Neural progenitor cell (in vitro differentiated cells): Measurements from ENCODE around the gene NDUFB2.

ENCODE experiments used
- EZH2 ChIP-seq: fragments of 200-600 bp; sonication (generic); IDR thresholded peaks from 2 replicates; pipeline ENCODE4 v1.6.1; 2017; ENCODE audit warnings: antibody characterized with exemption, mild to moderate bottlenecking, moderate library complexity
- EZH2phosphoT487 ChIP-seq: fragments of 200-600 bp; sonication (generic); IDR thresholded peaks from 2 replicates; pipeline ENCODE4 v1.6.1; 2017; ENCODE audit warnings: antibody characterized with exemption
- TF ChIP-seq, protein P1 (sequence below): fragments of 200-600 bp; sonication (generic); IDR thresholded peaks from 2 replicates; pipeline ENCODE4 v1.5.1; 2017; ENCODE audit warnings: antibody characterized with exemption, mild to moderate bottlenecking

DNA sequence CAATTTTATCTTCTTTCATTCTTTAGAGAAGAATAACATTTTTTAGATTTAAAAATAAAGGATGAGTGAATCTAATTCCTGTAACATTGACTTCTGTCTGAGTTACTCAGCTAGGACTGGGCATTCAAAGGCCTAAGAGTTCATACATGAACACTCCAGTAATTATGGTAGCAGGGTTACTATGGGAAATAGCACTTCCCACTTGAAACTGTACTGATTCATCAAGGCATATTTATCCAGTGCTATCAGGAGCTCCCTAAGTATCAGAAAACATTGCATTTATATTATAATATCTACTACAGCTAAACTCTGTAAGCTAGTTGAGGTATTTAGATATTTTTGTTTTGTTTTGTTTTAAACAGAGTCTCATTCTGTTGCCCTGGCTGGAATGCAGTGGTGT, 41.8 kb downstream of the NDUFB2 start:
- TF ChIP-seq EZH2 (no peak), EZH2phosphoT487 (no peak)
- TF ChIP-seq, protein P1, sequence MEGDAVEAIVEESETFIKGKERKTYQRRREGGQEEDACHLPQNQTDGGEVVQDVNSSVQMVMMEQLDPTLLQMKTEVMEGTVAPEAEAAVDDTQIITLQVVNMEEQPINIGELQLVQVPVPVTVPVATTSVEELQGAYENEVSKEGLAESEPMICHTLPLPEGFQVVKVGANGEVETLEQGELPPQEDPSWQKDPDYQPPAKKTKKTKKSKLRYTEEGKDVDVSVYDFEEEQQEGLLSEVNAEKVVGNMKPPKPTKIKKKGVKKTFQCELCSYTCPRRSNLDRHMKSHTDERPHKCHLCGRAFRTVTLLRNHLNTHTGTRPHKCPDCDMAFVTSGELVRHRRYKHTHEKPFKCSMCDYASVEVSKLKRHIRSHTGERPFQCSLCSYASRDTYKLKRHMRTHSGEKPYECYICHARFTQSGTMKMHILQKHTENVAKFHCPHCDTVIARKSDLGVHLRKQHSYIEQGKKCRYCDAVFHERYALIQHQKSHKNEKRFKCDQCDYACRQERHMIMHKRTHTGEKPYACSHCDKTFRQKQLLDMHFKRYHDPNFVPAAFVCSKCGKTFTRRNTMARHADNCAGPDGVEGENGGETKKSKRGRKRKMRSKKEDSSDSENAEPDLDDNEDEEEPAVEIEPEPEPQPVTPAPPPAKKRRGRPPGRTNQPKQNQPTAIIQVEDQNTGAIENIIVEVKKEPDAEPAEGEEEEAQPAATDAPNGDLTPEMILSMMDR: no peak
